PFSK-1 (cell line): ENCODE data around the gene TAF4.

Experiments used
- FOXP2 ChIP-seq: optimal IDR thresholded peaks from 2 replicates; pipeline ENCODE3; 2011; ENCODE audit warnings: borderline replicate concordance, control low read depth, inconsistent platforms; ENCODE audit not compliant: insufficient read depth; ENCODE audit errors: extremely low read length, extremely low read depth
- POLR2AphosphoS5 ChIP-seq: IDR thresholded peaks from 2 replicates; pipeline ENCODE4 v1.6.1; 2012; ENCODE audit warnings: low read depth, mild to moderate bottlenecking, control low read depth, low read length, moderate library complexity
- SIN3A ChIP-seq: IDR thresholded peaks from 2 replicates; pipeline ENCODE4 v1.6.1; 2012; ENCODE audit warnings: mild to moderate bottlenecking, low read length, moderate library complexity, borderline replicate concordance; ENCODE audit not compliant: insufficient read depth
- TAF1 ChIP-seq: IDR thresholded peaks from 2 replicates; pipeline ENCODE4 v1.6.1; 2012; ENCODE audit warnings: low read length, control low read depth, borderline replicate concordance; ENCODE audit not compliant: insufficient read depth
- TF ChIP-seq, protein P1 (sequence below), 2 experiments: IDR thresholded peaks; 2 replicates each; pipeline versions ENCODE4 v1.6.1 to v1.8.0; 2011 to 2012; ENCODE audit warnings: low read depth in 2 of 2, low read length in 2 of 2, control low read depth in 1 of 2, inconsistent platforms in 1 of 2, mild to moderate bottlenecking in 1 of 2, moderate library complexity in 1 of 2; ENCODE audit not compliant: insufficient read depth in 1 of 2

TAF4 gene

DNA sequence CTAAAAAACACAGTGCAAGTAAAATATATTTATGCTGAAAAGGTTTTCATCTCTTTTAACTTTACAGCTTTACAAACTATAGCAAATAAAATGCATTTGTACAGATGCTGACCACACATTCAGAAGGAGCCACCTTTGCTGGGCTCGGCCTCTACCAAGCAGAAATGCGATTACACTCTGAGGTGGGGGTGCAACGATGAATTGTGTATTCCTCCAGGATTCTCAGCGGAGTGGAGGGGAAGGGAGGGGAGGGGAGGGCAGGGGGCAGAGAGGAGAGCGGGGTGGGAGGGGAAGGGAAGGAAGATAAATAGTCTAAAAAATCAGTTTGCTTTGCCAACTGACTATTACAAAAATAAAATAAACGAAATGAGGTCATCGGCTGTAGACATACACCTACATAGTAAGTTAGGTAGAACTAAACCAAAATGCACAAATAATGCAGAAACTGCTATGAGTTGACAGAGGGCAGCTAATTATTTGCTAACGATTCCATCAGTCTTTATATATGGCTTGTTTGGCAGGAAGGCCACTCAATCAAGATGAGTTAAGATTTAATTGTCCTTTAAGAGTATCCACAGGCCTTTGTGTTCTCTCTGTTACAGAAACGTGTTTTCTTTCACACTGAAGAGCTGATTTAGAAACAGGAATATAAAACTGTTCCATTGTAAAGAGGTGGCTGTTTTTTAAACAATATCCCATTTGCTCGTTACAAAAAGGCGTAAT lies 90.1 kb downstream of the TAF4 start:
- TF ChIP-seq TAF1 = no peak
- TF ChIP-seq SIN3A = no peak
- TF ChIP-seq POLR2AphosphoS5 = no peak
- TF ChIP-seq FOXP2 = no peak
- TF ChIP-seq, protein P1, sequence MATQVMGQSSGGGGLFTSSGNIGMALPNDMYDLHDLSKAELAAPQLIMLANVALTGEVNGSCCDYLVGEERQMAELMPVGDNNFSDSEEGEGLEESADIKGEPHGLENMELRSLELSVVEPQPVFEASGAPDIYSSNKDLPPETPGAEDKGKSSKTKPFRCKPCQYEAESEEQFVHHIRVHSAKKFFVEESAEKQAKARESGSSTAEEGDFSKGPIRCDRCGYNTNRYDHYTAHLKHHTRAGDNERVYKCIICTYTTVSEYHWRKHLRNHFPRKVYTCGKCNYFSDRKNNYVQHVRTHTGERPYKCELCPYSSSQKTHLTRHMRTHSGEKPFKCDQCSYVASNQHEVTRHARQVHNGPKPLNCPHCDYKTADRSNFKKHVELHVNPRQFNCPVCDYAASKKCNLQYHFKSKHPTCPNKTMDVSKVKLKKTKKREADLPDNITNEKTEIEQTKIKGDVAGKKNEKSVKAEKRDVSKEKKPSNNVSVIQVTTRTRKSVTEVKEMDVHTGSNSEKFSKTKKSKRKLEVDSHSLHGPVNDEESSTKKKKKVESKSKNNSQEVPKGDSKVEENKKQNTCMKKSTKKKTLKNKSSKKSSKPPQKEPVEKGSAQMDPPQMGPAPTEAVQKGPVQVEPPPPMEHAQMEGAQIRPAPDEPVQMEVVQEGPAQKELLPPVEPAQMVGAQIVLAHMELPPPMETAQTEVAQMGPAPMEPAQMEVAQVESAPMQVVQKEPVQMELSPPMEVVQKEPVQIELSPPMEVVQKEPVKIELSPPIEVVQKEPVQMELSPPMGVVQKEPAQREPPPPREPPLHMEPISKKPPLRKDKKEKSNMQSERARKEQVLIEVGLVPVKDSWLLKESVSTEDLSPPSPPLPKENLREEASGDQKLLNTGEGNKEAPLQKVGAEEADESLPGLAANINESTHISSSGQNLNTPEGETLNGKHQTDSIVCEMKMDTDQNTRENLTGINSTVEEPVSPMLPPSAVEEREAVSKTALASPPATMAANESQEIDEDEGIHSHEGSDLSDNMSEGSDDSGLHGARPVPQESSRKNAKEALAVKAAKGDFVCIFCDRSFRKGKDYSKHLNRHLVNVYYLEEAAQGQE (IDR thresholded peaks at IDR 0.05; ENCODE audit: insufficient read depth in 1 of 2, low read depth in 2 of 2, low read length in 2 of 2) = no peak

DNA sequence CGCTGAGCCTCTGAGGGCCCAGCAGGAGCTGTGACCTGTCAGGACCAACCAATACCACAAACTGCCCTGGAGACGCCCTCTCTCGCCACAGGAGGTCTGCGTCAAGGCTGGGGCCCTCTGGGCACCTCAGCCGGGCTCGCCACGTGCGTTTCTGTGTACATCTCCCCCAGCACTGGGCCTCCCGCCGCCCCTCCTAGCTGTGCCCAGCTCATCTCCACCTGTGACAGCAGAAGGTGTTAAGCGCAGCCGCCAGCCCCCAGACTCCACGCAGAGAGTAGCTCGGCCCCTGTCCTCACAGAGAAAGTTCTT lies 91.4 kb downstream of the TAF4 start:
- TF ChIP-seq SIN3A = no peak
- TF ChIP-seq FOXP2 = no peak
- TF ChIP-seq, protein P1 (IDR thresholded peaks at IDR 0.05; ENCODE audit: insufficient read depth in 1 of 2, low read depth in 2 of 2, low read length in 2 of 2) = no peak
- no peak for TF ChIP-seq TAF1
- TF ChIP-seq POLR2AphosphoS5 = no peak

DNA sequence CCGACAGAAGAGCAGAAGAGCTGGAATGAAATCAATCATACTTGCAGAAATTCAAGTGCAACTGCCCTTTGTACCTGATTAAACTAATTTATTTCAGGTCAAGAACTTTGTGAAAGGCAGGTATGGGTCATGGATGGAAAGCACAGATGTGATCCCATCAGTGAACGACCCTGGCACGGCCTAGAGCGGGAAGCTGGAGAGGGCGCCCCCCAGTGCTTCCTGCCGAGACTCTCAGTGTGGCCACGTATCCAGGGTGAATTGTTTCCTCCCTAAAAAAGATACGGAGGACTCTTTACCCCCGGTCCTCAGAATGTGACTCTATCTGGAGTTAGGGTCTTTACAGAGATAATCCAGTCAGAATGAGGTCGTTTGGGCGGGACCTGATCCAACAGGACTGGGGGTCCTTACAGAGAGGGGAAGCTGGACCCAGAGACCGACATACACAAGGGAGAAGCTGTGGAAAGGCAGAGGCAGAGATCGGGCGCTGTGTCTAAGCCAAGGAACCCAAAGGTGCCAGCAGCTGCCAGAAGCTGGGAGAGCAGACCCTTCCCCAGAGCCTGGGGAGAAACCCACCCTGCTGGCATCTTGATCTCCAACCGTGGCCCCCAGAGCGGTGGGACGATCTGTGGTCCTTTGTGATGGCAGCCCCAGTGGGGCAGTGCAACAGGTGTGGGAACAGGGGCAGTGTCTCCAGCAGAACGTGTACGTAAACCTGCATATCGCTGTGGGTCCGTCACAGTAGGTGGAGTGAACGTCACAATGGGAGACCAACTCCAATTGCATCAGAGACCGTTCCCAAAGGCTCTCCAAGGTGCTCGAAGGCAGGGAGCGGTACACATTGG lies 91.9 kb downstream of the TAF4 start:
- TF ChIP-seq POLR2AphosphoS5 (no peak), TAF1 (no peak), SIN3A (no peak), FOXP2 (no peak)
- TF ChIP-seq, protein P1 (IDR thresholded peaks at IDR 0.05; ENCODE audit: insufficient read depth in 1 of 2, low read depth in 2 of 2, low read length in 2 of 2) = no peak

DNA sequence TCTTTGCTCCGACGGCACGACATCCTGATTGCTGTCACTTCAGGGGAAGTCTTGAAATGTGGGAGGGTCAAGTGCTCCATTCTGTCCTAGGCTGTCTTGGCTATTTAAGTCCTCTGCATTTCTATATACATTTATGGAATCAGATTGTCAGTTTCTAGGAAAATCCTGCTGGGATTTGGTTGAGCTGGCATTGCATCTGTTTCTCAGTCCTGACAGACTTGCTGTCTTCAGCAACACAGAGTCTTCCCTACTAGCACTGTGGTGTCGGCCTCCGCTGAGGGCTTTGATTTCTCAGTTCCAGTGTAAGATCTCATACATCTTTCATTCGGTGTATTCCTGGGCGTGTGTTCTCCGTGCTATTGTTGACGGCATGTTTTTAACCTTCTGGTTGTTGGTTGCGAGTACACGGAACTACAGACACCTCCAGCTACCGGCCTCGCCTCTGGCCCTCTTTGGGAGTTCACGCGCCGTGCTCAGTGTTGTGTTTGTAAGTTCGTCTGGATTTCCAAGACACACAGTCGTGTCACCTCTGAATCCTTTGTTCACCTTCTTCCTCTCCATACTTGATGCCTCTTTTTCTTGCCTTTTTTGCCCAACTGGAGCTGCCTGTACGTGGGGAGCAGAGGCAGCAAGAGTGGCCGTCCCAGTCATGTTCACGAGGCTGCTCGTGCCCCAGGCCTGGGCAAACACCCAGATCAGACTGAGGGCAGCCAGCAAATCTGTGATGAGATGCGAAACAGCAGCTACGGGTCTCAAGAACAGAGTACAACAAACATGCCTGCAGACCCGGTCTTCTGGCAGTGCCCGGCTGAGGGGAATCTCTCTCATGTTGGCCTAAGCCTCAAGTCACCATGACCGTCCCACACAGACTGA lies 92.8 kb downstream of the TAF4 start:
- TF ChIP-seq TAF1 (no peak), POLR2AphosphoS5 (no peak), FOXP2 (no peak), SIN3A (no peak)
- TF ChIP-seq, protein P1 (IDR thresholded peaks at IDR 0.05; ENCODE audit: insufficient read depth in 1 of 2, low read depth in 2 of 2, low read length in 2 of 2) = no peak
